VCaP (cell line): ENCODE measurements around the gene SHE.
A peak's percentile ranks its signal among the peaks of the same experiment; 100 is the strongest.

Experiments used
- H3K27ac ChIP-seq: fragments of 450-650 bp; 2 replicates; pipeline ENCODE4 v1.5.1; 2017
- TF ChIP-seq, protein P1 (sequence below): fragments of 450-650 bp; conservative IDR thresholded peaks from 2 replicates; pipeline ENCODE4 v1.5.1; 2017; ENCODE audit warnings: mild to moderate bottlenecking, moderate library complexity

Gene SHE

GRCh38 chr1:154485106-154485505 lies 17.1 kb downstream of the SHE start:
- TF ChIP-seq, protein P1, sequence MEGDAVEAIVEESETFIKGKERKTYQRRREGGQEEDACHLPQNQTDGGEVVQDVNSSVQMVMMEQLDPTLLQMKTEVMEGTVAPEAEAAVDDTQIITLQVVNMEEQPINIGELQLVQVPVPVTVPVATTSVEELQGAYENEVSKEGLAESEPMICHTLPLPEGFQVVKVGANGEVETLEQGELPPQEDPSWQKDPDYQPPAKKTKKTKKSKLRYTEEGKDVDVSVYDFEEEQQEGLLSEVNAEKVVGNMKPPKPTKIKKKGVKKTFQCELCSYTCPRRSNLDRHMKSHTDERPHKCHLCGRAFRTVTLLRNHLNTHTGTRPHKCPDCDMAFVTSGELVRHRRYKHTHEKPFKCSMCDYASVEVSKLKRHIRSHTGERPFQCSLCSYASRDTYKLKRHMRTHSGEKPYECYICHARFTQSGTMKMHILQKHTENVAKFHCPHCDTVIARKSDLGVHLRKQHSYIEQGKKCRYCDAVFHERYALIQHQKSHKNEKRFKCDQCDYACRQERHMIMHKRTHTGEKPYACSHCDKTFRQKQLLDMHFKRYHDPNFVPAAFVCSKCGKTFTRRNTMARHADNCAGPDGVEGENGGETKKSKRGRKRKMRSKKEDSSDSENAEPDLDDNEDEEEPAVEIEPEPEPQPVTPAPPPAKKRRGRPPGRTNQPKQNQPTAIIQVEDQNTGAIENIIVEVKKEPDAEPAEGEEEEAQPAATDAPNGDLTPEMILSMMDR: no peak
- H3K27ac ChIP-seq: no peak overlapping the region

DNA sequence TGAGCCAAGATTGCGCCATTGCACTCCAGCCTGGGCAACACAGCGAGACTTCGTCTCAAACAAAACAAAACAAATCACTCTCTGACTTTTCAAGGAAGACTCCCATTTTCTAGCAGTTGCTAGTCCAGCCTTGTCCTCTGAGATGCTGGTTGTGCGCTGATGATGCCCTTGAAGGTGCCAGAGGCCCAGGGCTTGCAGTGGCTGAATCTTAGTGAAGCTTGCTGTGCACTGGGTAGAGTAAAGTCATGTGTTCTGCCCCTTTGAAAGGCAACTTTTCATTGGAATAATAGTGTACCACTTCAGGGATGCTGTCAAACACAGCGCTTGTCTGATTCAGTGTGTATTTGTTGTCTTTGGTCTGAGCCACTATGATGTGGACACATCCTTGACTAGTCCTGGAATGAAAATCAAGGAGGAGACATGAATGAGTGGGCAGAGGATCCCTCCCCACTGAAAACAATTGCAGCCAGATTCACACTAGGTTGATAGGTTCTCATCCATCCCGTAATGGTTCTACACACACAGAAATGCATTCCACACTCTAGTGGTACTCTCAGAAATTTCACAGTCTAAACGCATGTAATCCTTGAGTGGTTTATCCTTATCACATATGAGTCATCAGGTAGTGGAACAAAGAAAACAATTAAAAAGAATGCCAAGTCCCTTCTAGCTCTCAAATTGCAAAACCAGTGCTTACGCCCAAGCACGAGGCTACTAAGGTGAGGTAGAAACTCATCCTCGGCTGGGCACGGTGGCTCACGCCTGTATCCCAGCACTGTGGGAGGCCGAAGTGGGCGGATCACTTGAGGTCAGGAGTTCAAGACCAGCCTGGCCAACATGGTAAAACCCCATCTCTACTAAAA lies 18.0 kb downstream of the SHE start:
- TF ChIP-seq, protein P1: no peak
- no peak overlapping the region for H3K27ac ChIP-seq

GRCh38 chr1:154481053-154481452 lies 21.2 kb downstream of the SHE start:
- H3K27ac ChIP-seq: no peak overlapping the region
- TF ChIP-seq, protein P1: no peak

- H3K27ac ChIP-seq: peak overlapping the region; percentile 53
- TF ChIP-seq, protein P1: peak; percentile 100
Measured at GRCh38 chr1:154479764-154480421, 22.3 kb downstream of the SHE start.

DNA sequence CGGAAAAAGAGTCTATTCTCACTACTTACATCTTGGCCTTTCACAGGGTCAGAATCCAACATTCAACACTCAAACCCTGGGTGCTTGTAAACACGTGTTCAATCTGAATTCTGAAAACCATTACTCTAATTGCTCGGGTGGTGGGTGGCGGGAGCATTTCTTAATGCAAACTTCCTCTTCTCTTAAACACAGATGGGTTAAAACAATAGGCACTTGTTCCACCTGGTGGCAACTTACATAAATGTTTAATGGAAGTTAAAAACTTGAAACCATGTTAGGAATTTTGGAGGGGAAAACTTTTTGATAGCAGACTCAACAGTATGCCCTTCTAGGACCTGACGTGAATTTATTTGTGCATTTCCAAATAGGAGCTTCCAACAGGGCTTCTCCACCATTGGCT lies 23.6 kb downstream of the SHE start:
- TF ChIP-seq, protein P1: peak; percentile 73
- peak overlapping the region; percentile 53 for H3K27ac ChIP-seq

- peak overlapping the region; percentile 53 for H3K27ac ChIP-seq
- TF ChIP-seq, protein P1: no peak
Measured at GRCh38 chr1:154478013-154478412, 24.2 kb downstream of the SHE start.

DNA sequence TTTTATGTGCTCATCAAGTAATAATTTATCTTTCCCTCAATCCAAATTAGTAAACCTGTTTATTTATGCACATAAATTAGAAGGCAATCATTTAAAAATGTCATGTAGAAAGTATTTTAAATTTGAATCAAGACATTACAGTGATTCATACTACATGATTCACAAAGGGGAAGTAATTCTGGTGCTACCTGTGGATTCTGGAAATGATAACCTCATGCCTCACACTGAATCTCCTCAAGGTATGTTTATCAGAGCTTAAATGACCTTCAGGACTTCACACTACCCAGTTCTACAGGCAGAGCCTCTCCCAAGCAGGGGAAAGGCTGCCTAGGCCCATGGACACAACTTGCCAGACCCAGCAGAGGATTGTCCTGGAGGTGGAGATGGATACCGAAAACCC lies 25.4 kb downstream of the SHE start:
- H3K27ac ChIP-seq: no peak overlapping the region
- TF ChIP-seq, protein P1: no peak
